ENCODE data around the gene PXN. TPM values are rescaled to one million over a fixed set of nuclear protein-coding genes. Genes with fewer than 3 reads are reported as not detected.
"Not testable (repeated sequence)": the region's sequence is repeated elsewhere in the genome, so short reads cannot be mapped to it uniquely, and the experiment has no call there.

Gene PXN
- total RNA-seq, 1 donor from 2014 or later, result 166 TPM

DNA sequence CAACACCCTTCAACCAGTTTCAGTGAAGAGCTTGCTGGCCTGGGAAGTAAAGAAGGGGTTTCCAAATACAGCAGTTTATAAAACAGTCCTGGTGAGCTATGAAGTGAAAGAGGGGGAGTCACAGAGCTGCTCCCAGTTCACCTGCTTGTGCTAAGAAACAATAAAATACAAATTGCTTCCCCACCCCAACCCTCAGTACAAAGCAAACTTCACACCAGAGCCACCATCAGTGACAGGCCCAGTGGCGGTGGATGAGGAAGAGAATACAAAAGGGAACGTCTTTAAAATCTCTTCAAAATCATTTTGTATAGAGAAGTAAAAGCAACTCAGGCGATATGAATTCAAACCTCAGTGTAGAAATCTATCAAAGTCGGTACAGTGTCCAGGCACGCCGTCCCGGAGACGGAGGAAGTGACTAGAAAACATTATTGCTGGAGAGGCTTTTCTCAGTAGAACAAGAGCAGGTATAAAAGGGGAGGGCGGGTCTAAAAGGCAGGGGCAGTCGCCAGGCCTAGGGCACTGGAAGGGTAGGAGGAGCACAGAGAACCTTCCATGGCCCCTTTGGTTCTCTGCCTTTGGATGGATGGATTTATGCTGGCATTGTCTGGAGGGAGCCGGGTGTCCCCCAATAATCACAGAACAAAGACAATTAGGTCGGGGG, 54.2 kb downstream of the PXN start:
- DNase-seq (ENCODE audit: low spot score), result no peak

DNA sequence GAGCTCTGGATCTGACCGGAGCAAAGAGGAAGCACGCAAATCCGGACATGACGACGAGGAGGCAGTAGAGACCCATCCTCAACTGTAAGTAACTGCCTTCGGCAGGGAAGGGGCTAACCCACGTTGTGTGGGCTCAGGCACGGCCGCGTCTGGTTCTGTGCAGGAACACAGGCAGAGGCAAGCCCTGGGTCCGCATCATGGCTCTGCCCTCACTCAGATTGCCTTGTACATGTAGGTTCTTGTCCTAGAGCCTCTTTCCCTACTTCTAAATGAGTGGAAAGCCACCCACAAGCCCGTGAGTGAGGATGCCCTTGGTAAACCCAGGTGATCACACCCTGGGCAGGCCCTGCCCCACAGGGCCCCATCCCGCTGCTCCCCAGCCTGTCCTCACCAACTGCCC, 55.7 kb downstream of the PXN start:
- no peak for DNase-seq (ENCODE audit: low spot score)

DNA sequence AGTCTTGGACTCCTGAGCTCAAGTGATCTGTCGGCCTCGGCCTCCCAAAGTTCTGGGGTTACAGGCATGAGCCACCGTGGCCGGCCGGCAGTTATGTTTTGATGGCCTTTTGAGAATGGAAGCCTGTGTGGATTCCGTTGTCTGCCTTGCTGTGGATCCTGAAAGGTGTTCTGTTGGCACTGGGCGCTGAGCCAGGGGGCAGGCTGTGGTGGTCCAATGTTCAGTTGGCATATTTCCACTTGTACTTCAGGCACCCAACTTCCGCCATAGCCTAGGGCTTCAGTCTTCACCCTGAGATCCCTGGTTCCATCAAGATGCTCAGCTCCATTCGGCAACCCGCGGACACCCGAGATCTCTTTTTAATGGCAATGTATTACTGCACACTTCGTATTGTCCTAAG, 58.3 kb downstream of the PXN start:
- no peak for DNase-seq (ENCODE audit: low spot score)

DNA sequence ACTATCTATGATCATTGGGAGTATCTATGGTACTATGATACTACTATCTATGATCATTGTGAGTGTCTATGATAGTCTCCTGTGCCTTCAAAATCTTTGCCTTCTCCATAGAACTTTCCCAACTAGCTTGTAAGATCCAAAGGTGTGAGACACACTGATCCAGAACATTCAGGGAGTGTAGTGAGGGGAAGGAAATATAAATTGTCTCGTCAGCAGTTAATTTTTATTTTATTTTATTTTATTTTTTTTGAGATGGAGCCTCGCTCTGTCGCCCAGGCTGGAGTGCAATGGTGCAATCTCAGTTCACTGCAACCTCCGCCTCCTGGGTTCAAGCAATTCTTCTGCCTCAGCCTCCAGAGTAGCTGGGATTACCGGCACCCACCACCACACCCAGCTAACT, 58.7 kb downstream of the PXN start:
- not testable (repeated sequence) for DNase-seq (ENCODE audit: low spot score)

DNA sequence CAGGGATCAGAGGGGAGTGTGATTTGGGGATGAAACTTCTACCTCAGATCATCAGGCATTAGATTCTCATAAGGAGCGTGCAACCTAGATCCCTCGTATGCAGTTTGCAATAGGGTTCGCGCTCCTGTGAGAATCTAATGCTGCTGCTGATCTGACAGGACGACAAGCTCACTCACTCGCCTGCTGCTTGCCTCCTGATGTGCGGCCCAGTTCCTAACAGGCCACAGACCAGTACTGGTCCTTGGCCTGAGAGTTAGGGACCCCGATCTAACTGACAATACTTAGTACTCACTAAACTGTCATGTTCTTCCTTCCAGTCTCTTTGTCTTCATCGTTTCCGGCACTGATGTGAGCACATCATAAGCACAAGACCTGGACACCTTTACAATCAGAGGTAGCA, 59.3 kb downstream of the PXN start:
- DNase-seq (ENCODE audit: low spot score), result no peak

DNA sequence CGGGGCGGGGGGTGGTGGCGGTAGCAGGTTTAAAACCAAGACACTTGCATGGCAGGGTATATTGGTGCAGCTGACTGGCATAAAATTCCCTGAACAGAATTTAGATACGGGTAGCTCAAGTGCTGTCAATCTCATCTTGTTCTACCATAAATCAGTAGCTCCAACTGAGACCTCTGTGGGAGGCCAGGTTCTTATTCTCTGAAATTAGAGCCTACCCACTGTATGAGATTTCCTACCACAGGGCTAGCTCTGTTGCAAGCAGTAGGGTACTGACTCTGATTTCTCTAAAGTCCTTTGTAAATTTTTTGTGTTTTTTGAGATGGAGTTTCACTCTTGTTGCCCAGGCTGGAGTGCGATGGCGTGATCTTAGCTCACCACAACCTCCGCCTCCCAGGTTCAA, 61.4 kb downstream of the PXN start:
- no peak for DNase-seq (ENCODE audit: low spot score)

DNA sequence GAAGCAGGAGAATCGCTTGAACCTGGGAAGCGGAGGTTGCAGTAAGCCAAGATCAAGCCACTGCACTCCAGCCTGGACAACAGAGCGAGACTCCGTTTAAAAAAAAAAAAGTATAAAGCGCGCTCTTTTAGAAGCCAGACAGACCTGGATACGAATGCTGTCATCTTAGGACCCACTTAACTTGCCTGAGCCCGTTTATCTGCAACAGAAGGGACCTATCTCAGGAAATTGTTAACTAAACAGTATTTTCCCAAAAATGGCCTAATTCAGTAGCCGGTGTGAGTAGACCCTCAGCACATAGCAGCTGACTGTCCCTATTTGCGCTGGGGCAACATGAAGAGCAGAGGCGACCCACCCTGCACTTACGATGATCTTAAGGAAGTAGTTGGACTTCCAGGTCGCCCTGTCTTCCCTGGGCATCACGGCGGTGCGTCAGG, 65.1 kb downstream of the PXN start:
- no peak for DNase-seq (ENCODE audit: low spot score)

DNA sequence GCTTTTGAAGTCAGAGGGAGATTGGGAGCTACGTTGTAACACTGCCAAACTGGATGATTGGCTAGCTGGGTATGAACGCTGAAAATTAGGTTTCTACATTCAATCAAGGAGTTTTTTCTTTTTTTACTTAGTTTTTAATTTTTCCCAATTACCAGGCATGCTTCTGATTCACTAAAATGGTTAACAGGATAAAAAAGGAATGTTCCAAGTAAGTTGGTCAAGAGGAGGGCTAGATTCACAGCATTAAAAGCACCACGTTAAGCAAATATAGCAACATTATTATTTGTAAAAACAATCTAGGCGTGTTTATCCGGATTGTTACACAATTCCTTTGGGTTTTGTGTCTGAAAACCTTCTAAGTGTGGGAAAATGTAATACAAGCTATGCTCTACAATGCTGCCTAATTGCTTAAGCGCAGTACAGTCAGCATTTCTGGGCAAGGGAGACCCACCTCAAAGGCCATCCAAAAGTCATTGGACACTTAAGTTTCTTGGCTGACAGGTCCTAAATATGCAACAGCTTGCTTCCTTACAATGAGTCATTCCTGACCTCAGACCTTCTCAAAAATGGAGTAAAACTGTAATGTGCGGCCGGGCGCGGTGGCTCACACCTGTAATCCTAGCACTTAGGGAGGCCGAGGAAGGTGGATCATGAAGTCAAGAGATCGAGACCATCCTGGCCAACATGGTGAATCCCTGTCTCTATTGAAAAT, 65.8 kb downstream of the PXN start:
- DNase-seq (ENCODE audit: low spot score), result no peak

DNA sequence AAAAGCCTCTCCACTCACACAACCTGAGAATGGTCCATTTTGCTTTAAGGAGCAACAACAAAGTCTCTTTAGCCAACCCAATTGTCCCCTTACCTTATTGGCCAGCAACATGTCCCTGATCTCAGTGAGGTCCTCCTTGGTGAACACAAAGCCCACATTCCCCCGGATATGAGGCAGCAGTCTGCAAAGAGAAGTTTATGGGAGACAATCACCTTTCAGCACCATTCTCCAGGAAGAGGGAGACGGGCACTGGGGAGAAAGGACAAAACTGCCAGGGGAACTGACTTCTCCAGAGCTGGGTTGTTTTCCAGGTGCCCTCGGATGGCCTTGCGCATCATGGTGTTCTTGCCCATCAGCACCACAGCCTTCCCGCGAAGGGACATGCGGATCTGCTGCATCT, 66.5 kb downstream of the PXN start:
- no peak for DNase-seq (ENCODE audit: low spot score)

DNA sequence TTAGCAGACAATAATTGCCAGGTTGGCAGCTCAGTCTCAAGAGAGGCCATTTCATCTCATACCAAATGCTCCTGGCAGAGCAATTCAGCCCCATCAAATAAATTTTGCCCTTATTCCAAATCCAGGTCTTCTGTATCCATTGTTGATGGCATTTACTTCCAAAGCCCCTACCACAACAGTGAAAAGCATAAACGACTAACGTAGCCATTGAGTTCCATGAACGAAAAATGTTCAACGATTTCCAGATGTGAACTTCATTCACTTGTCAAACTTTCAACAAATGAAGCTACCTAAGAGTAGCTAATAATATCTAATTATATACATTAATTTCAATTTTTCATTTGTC, 68.0 kb downstream of the PXN start:
- DNase-seq (ENCODE audit: low spot score), result no peak

DNA sequence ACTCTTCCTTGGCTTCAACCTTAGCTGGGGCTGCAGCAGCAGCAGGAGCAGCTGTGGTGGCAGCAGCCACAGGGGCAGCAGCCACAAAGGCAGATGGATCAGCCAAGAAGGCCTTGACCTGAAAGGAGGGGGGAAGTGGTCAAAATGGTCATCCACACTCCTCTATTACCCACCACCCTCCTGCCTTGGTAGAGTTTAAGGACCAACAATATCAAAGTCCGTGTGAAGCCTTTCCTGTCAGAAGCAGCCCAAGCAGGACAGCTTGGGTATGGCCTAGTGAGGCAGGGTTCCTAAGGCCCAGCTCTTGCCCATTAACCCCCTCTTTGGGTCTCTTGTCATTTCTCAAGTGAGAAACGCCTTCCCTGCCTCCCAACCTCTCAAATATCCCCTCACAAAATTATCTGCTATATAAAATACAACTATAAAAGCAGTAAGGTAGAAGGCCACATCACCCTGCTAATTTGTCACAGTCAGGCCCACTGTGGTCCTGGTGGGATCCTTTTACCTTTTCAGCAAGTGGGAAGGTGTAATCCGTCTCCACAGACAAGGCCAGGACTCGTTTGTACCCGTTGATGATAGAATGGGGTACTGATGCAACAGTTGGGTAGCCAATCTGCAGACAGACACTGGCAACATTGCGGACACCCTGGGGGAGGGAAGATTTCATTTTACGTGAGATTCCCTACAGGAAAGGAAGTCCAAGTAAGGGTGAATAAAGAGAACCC, 68.6 kb downstream of the PXN start:
- not testable (repeated sequence) for DNase-seq (ENCODE audit: low spot score)

DNA sequence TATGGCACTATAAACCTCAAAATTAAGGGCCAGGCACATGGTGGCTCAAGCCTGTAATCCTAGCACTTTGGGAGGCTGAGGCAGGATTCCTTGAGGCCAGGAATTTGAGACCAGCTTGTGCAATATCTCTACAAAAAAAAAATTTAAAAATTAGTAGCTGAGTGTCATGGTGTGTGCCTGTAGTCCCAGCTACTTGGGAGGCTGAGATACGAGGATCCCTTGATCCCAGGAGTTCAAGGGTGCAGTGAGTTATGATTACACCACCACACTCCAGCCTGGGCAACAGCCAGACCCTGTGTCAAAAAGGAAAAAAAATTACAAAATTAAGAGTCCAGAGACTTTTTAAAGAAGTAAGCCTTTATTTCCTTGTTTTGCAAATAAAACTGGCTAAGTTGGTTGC, 69.2 kb downstream of the PXN start:
- DNase-seq (ENCODE audit: low spot score), result no peak

DNA sequence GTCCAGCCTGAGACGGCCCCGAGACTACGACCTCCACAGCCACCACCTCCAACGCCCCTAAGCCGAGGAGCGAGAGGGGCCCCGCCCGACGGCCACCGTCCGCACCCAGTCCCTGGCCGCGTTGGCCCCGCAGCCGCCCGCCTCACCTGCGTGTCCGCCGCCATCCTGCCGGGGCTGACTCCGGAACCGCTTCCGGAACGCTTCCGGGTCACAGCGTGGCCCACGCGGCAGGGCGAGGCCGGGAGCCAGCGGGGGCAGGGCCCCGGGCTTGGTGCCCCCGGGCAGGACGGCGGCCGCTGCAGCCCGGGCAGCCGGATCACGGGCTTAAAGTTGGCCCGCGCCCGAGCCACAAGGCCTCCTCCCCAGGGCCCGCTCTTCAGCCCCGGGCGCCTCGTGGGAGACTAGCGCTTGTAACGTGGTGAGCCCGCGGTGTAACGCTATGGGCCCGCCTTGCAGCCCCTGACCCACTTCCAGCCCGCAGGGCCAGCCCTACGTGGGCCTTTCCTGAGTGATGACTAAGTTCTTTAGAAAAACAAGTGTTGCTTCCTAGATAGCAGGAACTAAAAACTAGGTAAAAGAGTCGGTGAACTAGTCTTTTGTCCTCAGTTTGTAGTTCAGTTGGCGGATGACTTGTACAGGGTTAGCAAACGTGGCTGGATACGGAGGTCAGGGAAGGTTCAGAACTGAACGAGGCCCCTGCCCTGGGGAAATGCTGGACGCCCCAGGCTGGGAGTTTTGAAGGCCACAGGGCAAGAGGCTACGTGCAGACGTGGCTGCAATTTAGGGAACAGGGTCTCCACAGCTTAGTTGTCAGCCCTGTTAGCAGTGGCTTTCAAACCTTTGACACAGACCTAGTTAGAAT, 70.8 kb downstream of the PXN start, which contains the start of gene GCN1:
GCN1 (minus strand) TSS at position 182 of the 862 bp plus-strand sequence; CDS start at position 164, 18 bp downstream.
- DNase-seq (ENCODE audit: low spot score), result peak; percentile 89

DNA sequence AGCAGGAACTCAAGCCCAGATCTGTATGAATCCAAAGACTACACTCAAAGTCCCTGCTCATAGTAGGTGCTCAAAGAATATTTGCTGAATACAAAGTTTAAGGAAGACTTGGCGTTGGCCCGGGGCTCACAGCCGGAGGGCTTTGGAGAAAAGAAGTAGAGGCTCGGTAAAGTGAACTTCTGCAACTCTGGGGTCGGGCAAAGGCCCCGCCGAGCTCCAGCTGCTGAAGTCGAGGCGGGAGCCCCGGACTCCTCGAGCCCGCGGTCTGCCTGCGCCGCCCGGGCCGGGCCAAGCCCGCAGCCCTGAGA, 71.3 kb downstream of the PXN start:
- no peak for DNase-seq (ENCODE audit: low spot score)

DNA sequence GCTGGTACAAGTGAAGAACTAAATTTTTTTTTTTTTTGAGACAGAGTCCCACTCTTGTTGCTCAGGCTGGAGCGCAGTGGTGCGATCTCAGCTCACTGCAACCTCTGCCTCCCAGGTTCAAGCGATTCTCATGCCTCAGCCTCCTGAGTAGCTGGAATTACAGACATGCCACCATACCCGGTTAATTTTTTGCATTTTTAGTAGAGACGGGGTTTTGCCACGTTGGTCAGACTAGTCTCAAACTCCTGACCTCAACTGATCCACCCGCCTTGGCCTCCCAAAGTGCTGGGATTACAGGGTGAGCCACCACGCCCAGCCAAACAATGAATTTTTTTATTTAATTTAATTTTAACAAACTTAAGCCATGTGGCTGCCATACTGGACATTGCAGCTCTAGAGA, 72.2 kb downstream of the PXN start:
- not testable (repeated sequence) for DNase-seq (ENCODE audit: low spot score)

DNA sequence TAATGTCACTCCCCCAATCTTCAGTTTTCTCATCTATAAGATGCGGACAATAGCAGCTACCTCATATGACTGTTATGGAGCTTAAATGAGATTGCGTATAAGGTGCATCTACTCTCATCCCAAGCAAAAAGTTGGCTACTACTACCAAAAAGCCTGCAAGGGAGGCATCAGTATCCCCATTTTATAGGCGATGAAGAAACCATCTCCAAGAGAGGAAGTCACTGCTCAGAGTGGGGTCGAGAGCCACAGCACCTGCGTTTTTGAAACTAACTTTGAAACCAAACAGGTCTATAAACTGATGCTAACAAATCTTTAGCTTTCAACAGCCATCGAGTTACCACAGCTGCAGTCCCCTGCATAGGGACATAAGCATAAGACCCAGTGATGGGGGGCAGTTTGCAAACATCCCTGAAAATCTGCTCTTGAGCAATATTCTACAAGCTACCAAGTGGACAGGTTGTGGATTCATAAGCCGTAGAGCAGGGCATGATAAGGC, 74.5 kb downstream of the PXN start:
- no peak for DNase-seq (ENCODE audit: low spot score)

DNA sequence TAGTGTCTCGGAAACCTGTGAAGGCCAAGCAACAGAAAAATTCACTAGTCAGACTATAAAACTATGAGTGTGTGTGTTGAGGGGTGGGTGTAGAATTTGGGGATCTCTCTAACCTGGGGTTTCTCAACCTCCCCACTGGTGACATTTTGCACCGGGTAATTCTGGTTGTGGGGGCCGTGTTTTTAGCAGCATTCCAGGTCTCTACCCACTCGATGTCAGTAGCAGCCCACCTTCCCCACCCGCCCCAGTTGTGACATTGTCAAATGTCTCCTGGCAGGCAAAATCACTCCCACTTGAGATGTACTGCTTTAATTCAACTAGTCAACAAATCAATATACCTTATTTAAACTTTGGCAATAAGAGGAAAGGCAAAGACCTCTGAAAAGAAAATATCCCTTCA, 75.1 kb downstream of the PXN start:
- no peak for DNase-seq (ENCODE audit: low spot score)

DNA sequence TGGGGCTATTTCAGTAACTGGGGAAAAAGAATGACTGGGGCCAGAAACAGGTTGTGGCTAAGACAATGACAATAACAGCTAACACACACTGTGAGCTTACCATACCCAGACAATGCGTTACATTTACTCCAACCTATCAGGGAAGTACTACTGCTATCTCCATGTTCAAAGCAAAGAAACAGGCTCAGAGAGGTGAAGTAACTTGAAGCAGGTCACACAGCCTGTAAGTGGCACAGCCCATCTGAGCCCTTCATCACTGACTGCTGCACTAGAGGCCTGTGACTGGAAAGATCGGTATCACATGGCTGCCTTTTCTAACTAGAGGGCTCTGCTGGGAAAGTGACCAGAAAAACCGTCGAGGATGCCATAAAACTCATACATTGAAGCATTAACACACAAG, 78.9 kb downstream of the PXN start:
- DNase-seq (ENCODE audit: low spot score), result no peak

DNA sequence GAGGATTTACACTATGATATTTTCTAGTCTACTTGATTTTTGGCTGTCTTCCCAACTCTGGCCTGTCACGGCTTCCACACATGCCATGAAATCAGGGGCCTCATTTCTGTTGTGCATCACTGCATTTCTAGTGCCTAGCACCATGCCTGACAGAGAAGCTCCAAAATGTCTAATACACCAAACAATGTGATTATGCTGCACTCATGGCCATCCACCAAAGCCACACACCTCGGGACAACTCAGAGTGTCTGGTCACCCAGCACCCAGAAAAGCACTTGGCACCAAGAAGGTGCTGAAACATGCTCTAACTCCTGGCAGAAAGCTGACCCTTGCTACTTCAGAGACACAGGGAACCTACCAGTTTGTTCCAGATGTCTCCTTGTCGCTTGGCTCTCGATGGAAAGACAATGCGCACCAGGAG, 82.3 kb downstream of the PXN start:
- DNase-seq (ENCODE audit: low spot score), result no peak

DNA sequence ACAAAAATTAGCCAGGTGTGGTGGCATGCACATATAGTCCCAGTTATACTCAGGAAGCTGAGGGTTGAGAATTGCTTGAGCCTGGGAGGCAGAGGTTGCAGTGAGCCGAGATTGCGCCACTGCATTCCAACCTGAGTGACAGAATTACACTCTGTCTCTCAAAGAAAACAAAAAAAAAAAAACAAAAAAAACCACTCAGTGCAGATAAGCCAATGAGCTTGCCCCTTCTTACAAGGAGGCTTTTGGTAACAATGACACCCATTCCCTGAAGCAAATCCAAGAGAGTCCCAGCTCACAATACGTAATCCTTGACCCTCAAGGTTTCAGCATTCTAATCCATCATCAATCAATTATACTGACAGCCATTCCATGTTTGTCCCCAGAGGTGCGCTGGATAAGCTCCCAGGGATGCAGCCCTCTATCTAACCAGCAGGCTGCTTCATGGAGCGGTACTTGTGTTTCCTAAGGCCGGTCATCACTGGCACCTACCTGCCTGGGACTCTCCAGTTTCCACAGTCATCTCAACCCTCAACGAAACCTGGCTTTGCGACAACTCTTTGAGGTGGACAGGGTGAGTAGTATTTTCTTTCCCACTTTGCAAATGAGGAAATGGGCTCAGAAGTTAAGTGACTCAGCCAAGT, 83.4 kb downstream of the PXN start:
- no peak for DNase-seq (ENCODE audit: low spot score)

DNA sequence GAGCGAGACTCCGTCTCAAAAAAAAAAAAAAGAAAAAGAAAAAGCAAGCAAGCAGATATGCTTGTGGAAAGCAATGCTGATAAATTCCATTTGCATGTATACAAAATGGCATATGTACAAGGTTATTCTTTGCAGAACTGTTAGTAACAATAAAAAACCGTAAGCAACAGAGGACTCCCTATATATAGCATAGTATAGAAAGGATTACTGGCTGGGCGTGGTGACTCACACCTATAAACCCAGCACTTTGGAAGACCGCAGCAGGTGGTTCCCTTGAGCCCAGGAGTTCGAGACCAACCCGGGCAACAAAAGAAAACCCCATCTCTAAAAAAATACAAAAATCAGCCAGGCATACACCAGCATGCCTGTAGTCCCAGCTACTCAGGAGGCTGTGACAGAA, 84.6 kb downstream of the PXN start:
- DNase-seq (ENCODE audit: low spot score), result no peak

DNA sequence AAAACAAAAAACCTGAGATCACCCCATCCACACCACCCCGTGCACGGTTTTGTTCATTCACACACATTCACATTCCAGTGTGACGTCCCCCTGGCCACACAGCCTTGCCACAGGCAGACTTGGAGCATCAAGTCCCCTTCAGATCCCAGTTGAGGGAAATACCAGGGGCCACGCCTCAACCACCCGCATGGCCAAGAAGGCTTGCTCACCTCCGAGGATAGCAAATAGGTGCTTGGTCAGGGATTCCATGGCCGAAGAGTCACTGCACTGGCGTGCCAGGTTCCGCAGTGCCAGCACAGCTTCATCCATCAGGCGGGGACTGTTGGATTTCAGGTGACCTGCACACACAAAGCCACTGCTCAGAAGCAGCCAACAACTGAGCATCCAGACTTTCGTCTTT, 90.0 kb downstream of the PXN start:
- DNase-seq (ENCODE audit: low spot score), result no peak

Measured in ureter (tissue), 1 donor.